GM19438 (cell line): ENCODE results near the gene FBXL16.
"Not testable (repeated sequence)": the region's sequence is repeated elsewhere in the genome, so short reads cannot be mapped to it uniquely, and the experiment has no call there.

Source experiments
- ATAC-seq: cut with Tn5 transposase; IDR thresholded peaks from one replicate; pipeline ENCODE4 v1.9.1; 2021; ENCODE audit warnings: low read depth; ENCODE audit not compliant: unreplicated experiment

The FBXL16 gene, protein sequence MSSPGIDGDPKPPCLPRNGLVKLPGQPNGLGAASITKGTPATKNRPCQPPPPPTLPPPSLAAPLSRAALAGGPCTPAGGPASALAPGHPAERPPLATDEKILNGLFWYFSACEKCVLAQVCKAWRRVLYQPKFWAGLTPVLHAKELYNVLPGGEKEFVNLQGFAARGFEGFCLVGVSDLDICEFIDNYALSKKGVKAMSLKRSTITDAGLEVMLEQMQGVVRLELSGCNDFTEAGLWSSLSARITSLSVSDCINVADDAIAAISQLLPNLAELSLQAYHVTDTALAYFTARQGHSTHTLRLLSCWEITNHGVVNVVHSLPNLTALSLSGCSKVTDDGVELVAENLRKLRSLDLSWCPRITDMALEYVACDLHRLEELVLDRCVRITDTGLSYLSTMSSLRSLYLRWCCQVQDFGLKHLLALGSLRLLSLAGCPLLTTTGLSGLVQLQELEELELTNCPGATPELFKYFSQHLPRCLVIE

DNA sequence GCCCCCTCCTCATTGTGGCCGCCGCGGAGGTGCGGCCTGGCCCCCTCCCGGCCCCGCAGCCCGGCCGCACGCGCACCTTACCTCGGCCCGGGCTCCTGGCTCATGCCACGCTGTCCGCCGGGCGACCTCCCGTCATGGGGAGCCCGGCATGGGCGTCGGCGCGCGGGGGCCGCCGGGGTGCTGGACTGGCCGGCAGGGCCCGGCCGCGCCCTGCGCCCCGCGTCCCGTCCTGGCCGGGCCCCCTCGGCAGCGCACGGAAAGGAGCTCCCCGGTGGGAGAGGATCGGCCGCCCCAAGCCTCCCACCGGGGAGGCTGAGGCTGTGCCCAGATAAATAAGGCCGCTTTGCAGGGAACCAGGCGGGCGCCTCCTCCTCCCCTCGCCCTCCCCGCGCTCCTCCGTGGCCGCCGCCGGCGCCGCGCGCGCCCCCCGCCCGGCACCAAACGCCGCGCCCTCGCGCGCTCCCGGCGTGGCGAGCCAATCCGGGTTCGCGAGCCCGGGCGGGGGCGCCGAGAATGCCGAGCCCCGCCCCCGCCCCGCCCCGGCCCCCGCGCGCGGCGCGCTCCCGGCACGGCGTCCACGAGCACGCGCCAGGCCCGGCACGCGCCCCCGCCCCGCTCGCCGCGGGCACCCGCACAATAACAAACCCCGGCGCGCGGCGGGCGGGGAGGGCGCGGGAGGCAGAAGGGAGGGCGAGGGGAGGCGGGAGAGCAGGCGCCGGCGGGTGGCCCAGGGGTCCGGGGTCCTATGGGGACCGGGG lies at the start of gene FBXL16:
TSS of gene FBXL16 (minus strand) at position 371 of the 758 bp plus-strand sequence. CDS start 8,396 bp downstream, outside the sequence.
- no peak for ATAC-seq

DNA sequence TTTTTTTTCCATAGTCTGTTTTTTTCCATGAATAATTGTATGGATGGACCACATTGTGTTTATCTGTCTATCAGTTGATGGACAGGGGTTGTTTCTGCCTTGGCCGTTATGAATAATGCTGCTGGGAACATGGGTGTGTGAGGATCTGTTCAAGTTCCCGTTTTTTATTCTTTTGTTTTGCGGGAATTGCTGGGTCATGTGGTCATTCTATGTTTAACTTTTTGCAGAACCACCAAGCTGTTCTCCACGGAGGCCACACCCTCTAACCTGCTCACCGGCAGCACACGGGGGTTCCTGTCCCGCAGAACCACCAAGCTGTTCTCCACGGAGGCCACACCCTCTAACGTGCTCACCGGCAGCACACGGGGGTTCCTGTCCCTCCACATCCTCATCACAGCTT lies 49.1 kb upstream of the FBXL16 start:
- no peak for ATAC-seq

DNA sequence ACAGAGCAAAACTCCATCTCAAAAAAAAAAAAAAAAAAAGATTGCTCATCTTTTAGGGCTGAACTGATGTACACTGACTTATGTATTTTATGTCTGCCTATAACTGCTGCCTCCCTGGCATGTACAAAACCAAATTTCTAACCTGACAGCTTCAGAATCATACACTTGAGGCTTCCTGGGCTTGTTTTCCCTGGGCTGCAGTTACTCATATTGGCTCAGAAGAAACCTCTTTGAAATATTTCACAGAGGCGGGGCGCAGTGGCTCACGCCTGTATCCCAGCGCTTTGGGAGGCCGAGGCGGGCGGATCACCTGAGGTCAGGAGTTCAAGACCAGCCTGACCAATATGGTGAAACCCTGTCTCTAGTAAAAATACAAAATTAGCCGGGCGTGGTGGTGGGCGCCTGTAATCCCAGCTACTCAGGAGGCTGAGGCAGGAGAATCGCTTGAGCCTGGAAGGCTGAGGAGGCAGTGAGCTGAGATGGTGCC lies 48.6 kb upstream of the FBXL16 start:
- not testable (repeated sequence) for ATAC-seq

DNA sequence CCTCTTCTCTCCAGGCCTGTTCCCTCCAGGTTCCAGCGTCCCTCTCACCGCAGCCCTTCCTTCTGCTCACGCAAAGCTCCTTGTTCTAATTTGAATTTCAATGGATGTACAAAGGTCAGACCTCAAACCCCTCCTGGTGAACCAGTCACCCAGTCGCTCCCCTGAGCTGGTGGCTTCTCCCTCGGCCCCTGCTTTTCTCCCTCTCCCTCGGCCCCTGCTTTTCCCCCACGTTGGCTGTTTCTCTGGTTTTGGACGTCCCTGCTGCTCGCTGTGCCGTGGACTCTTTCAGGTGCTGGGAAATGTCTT lies 46.4 kb upstream of the FBXL16 start:
- ATAC-seq = no peak

DNA sequence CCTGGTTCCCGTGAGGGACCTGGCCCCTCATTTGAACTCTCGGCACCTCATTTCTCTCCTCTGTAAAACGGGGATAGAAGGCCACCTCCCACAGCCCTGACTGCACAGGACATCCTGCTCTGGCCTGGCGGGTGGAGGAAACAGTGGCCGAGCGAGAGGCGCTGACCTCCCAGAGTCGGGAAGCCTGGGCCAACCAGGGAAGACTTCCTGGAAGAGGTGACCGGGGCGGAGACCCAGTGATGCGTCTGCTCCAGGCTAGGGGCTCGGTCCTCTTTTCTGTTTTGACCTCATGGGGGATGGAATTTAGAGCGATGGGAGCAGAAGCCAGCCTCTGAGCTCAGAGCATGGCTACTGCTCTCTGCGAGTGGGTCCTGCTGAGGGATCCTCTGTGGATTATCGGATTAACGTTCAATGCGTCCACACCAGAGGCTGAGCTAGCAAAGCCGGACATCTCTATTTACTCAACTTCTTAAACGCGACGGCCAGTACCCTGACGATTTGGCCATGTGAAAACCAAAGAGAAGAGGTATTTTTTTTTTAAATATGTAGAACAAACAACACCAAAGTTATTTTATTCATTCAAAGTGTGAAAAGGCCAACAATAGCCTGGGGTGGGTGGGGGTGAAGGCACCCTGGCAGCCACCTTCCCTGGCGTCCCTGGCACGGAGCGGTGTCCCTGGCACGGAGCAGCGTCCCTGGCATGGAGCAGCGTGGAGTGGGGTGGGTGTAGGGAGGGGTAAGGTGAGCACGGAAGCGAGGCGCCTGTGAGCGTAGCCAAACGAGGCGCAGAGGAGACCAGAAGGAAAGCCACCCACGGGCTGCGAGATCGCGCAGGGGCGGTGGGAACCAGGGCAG lies 45.8 kb upstream of the FBXL16 start:
- ATAC-seq = no peak

DNA sequence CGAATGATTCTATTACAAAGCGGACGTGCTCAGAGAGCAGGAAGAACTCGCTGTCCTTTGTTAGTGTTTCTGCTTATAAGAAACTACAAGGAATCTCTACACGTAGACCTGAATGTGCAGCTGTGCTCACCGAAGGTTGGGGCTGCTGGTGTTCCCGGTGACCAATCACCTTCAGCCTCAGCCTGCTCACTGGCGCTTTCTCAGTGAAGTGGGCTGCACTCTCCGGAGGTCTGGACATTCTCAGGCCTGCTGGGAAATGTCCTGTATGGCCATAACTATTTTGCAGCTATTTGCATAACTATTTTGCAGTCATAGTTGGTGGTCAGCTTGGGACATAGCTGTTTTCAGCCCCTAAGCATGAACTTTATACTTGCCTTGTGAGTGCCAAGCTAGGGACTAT lies 44.9 kb upstream of the FBXL16 start:
- ATAC-seq = no peak

DNA sequence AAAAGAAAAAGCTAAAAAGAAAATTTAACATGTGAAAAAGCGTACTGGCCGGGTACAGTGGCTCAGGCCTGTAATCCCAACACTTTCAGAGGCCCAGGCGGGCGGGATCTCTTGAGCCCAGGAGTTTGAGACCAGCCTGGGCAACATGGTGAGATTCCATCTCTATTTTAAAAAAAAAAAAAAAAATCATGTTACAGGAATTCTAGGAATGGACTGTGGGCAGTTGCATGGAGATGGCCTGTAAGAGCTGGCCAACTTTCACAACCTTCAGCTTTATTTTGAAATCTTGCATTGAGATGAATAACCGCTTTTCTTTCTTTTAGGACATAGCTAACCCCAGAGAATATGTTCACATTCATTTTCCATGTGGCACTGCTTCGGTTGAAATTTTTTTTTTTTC lies 43.4 kb upstream of the FBXL16 start:
- ATAC-seq = no peak

DNA sequence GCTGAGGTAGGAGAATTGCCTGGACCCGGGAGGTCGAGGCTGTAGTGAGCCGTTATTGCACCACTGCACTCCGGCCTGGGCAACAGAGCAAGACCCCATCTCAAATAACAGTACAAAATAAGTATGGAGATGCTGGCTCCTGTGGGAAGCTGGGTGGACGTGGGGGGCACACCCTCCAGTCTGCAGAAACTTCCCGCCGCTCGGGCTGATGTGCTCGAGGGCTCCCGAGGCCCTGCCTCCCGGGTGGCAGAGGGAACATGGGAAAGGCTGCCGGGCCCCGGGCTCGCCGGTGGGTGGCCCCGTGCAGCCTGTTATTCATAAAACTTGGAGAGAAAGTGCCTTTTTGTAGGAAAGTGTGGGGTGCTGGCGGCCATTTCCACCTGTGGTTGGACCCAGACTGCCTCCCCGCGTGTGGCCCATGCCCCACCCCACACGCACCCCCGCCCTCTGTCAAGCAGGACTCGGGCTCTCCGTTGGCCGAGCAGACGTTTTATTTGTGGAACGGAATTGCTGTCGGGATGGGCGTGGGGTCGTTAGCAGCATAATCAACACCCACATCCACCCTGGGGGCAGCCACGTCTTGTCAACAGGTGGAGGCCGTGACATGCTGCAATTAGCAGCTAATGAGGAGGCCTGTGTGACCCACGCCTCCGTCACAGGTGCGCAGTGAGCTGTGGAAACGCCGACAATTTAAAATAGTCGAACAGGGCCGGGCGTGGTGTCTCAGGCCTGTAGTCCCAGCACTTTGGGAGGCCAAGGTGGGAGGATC lies 42.6 kb upstream of the FBXL16 start:
- no peak for ATAC-seq

DNA sequence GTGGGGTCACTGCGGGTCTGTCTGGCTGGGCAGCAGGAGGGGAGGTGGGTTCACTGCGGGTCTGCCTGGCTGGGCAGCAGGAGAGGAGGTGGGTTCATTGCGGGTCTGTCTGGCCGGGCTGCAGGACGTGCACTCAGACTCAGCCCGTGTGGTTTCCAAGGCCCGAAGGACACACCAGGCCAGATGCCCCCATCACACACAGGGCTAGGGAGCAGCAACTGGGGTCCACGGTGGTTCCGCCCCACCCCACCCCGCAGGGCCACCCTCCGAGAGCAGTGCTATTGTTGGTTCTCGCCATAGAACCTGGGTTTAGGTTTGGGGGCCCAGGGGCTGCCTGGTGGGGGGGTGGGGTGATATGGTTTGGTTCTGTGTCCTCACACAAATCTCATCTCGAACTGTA lies 41.0 kb upstream of the FBXL16 start:
- ATAC-seq = no peak

DNA sequence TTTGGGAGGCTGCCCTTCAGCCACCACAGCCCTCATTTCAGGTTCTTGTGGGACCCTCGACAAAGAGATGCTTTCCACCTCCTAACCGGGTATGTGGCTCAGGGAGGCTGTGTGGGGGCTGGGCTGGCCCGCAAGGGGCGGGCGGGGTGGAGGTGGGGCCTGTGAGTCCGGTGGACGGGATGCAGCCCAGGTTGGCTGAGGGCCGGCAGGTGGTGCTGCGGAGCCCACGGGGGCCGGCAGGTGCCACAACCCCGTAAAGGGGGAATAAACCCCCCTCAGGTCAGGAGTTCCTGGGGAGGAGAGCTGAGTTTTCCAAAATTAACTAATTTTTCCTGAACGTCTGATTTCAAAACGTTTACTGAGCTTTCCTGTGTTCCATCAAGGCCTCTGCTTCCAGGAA lies 40.1 kb upstream of the FBXL16 start:
- no peak for ATAC-seq

DNA sequence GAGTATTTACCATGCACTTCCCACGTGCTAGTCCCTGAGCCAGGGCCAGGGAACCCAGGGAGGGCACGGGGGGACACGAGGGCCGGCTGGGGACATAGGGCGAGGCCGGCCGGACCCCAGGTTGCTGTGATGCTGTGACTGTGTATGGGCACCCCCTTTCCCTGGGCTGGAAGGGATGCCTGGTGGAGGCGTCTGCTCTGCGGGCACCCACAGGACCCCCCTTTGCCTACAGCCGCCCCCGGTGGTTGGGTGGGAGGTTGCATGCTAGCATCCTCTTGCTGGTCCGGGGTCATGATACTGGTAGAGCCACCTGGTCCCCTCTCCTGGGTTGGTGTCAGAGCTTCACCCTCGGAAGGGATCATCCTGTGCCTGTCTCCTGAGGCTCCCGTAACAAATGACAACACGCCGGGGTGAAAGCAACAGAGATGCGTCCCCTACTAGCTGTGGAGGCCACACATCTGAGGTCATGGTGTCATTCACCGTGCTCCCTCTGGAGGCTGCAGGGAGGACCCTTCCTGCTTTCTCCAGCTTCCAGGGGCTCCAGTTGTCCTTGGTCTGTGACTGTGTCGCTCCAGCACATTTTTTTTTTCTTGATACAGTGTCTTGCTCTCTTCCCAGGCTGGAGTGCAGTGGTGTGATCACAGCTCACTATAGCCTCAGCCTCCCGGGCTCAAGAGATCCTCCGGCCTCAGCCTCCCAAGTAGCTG lies 38.3 kb upstream of the FBXL16 start:
- no peak for ATAC-seq

DNA sequence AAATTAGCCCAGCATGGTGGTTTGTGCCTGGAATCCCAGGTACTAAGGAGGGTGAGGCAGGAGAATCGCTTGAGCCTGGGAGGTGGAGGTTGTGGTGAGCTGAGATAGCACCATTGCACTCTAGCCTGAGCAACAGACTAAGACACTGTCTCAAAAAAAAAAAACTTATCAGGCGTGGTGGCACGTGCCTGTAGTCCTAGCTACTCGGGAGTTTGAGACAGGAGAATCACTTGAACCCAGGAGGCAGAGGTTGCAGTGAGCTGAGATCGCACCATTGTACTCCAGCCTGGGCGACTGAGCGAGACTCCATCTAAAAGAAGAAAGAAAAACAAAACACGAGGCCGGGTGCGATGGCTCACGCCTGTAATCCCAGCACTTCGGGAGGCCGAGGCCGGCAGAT lies 37.3 kb upstream of the FBXL16 start:
- not testable (repeated sequence) for ATAC-seq

DNA sequence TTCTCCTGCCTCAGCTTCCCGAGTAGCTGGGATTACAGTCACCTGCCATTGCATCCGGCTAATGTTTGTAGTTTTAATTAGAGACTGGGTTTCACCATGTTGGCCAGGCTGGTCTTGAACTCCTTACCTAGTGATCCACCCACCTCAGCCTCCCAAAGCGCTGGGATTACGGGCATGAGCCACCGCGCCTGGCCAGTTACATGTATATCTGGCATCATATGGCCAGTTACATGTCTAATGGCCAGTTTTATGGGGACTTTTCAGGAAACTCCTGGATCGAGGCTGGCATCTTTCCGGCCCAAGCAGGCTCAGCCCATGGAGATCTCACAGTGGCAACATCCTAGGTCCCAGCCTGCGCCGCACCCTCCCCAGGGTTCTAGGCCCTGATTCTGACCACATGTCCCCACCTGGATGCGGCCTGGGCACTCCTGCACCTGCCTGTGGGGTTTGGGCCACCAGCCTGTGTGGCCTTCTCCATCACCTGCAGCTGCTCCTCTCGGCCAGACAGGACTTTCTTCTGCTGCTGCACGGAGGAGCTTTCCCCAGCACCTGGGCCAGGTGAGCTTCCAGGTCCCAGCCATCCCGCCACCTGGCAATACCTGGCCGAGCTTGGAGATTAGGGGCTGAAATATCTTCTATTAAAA lies 36.5 kb upstream of the FBXL16 start:
- no peak for ATAC-seq

DNA sequence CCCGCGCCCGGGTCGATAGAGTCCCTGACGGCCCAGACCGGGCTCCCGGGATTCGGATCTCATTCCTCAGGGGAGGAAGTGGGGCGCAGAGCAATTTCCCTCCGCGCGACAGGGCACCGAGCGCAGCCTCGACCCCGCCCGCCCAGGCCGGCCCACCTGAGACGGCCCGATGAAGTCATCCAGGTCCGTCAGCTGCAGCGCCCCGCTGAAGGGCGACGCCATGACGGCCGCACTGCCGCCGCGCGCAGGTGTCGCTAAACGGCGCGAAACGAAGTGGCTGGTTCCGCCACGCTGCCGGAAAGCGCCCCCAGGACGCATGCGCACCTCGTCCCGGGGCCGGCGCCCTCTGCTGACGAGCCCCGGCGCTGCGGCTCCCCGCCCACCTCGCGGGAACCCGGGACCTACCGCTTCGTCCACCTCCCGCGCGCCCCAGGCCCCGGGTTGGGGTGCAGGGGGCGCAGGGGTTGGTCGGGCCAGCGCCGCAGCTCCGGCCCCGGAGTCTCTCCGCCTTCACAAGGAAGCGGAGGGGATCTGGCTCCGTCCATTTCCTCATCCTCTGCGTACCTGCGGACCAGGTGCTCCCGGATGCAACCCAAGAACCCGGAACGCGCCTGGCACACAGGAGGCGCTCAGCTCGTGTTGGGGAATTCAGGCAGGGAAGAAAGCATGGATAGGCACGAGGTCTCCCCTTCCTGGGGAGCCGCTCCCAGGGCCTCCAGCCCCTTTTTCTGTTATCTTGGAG lies 35.3 kb upstream of the FBXL16 start, which contains the start of gene CIAO3:
TSS of gene CIAO3 (minus strand) at position 234 of the 742 bp plus-strand sequence. CDS start at position 222, 12 bp downstream.
- ATAC-seq = peak; percentile 38

DNA sequence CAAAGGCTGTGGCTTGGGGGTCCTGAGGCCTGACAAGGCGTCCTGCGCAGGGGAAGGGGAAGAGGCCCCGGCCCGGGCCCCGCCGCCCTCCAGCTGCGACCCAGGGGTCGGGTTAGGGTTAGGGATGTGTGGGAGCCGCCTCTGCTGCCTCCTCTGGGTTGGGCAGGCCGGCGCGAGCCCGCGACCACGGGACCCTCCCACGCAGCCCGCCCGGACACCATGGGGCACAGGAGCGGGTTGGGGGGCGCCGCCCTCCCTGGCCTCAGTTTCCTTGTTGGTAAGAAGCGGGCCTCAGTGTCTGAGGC lies 34.8 kb upstream of the FBXL16 start:
- no peak for ATAC-seq

DNA sequence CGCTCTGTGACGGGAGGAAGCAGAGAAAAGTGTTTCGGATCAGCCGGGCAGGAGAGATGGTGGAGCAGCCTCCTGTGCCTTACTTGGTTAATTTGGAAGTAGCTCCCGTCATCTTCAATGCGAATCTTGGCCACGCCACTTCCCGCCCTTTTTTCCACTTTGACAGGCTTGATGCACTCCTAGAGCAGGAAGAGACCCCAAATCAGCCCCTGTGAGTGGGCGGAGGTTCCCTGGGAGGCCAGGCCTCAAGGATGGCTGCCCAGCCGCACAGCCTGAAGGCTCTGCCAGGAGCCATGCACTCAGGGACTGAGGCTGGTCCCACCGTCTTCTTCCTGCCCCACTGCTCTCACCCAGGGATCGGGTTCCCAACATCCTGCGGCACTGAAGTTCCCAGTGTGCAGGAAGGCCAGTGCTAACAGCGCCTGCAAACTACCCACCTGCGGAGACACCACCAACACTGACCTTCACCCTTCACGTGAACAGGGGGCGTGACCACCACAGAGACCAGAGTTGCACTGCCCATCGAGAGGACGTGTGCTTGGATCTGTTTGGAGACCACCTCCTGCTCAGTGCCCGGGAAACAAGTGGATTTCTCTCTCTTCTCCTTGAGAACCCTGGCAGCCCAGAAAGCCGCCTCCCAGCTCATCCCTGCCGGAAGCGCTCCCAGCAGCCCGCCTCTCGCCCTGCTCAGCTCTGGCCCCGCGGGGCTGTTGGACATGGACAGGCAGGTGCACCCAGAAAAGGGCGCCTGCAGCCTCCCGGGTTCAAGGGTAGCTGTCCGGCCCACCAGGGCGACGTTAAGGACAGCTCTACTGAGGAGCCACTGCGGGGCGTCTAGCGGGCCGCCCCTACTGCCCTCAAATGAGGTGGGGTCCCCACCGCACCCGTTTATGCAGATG lies 34.2 kb upstream of the FBXL16 start:
- ATAC-seq = no peak

DNA sequence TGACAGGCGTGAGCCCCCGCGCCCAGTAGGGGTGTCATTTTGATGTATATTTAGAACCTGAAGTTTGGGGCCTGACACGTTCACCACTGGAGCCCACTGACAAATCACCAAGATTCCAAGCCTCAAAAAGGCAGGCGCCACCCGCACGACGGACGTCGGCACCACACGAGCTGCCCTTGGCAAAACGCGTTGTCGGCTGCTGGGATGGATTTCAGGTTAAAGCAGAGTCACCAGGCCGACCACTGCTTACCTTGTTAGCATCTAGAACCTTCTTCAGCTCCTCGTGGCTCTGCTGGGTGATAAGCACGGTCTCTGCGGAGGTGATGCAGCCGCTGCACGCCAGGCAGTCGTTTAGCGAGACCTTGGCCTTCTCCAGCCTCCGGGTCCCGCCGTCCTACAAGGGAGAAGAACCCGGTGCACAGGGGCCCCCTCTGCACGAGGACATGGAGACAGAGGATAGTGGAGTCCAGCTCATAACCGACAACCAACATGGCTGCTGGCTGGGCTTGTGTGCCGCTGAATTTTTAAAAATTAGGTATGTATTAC lies 31.4 kb upstream of the FBXL16 start:
- no peak for ATAC-seq
